Endothelial cell of hepatic sinusoid (primary cell): ENCODE data around the gene SEMA5A.

ENCODE experiments used
- in situ Hi-C: cut with HindIII; loops from 2 replicates; pipeline ENCODE4 v1.10.0; 2017; ENCODE audit warnings: low sequenced_read_pairs

Gene SEMA5A, protein sequence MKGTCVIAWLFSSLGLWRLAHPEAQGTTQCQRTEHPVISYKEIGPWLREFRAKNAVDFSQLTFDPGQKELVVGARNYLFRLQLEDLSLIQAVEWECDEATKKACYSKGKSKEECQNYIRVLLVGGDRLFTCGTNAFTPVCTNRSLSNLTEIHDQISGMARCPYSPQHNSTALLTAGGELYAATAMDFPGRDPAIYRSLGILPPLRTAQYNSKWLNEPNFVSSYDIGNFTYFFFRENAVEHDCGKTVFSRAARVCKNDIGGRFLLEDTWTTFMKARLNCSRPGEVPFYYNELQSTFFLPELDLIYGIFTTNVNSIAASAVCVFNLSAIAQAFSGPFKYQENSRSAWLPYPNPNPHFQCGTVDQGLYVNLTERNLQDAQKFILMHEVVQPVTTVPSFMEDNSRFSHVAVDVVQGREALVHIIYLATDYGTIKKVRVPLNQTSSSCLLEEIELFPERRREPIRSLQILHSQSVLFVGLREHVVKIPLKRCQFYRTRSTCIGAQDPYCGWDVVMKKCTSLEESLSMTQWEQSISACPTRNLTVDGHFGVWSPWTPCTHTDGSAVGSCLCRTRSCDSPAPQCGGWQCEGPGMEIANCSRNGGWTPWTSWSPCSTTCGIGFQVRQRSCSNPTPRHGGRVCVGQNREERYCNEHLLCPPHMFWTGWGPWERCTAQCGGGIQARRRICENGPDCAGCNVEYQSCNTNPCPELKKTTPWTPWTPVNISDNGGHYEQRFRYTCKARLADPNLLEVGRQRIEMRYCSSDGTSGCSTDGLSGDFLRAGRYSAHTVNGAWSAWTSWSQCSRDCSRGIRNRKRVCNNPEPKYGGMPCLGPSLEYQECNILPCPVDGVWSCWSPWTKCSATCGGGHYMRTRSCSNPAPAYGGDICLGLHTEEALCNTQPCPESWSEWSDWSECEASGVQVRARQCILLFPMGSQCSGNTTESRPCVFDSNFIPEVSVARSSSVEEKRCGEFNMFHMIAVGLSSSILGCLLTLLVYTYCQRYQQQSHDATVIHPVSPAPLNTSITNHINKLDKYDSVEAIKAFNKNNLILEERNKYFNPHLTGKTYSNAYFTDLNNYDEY

GRCh38 chr5:9545992-9546851 lies at the start of gene SEMA5A:
SEMA5A (minus strand) TSS chr5:9546075; CDS start chr5:9379946, 166,129 bp downstream.
- in situ Hi-C loops: no loop called here

DNA sequence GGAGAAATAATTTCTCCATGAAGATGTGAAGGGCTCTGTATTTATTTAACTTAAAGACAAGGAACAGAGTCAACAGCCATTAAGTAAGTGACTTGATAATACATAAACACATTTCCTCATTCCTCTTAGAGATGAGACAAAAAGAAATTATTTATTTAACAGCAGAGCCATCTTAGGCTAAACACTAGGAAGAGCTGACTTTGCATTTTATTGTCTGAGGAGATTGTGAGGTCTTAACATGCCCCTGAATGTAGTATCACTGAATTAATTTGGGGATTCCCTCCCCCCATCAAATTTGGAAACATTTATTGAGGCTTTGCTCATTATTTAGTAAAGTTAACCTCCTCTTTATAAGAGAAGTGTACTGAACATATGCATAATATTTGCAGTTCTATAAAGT lies 49.0 kb upstream of the SEMA5A start:
- in situ Hi-C loops: no loop called here

GRCh38 chr5:9589049-9589835 lies 43.4 kb upstream of the SEMA5A start:
- in situ Hi-C loops: no loop called here

DNA sequence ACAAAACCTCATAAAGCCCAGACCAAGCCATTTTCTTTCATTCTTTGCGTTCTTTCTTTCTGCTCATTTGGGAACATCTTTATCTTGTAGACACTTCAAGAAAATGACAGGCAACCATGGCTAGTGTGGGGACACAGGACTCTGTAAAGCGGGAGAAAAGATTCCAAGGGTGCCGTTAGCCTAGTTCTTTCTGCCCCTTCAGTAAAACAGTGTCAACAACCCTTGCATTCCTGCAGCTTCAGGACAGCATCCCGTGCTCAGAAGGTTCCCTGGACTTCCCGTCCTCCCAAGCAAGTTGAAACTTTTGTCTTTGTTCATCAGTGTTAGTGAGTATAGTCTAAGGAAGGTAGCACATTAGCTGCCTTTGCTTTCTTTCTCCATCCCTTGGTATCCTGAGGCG lies 42.4 kb upstream of the SEMA5A start:
- in situ Hi-C loops: no loop called here

DNA sequence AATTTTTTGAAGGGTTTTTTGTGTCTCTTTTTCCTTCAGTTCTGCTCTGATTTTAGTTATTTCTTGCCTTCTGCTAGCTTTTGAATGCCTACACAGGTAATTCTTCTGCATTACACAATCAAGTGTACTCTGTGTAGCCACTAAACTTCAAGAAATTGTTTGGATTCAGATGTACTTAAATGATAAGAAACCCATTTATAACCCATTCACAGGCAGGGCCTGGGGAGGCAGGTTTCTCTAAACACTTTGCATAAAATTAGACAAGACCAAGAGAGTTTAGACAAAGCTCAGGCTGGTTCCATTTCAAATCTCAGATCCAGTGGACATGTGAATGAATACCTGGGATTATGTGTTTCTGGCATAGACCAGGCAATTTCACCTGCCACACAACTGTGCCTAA lies 41.3 kb upstream of the SEMA5A start:
- in situ Hi-C loops: no loop called here

GRCh38 chr5:9582406-9582805 lies 36.5 kb upstream of the SEMA5A start:
- in situ Hi-C loops: loop anchor here (5.0 kb wide), 1 partner anchor 85 kb away; no protein-coding TSS in a partner anchor

DNA sequence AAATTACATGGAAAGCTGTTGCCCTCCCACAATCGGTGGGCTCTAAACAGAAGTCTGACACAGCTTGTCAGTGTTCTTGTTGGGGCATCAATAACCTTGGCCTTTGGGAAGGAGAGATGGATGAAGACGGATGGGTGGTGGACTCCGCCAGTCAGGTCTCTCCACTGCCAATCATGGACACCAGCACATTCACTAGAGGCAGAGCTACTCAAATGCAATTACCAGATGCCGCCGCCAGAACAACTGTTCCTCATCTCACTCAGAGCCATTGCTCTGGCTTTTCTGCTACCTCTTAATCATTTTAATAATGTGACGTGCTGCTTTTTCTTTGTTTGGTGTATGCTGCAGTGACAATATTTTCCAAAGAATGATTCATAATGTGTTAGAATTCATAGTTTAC lies 27.9 kb upstream of the SEMA5A start:
- in situ Hi-C loops: no loop called here

DNA sequence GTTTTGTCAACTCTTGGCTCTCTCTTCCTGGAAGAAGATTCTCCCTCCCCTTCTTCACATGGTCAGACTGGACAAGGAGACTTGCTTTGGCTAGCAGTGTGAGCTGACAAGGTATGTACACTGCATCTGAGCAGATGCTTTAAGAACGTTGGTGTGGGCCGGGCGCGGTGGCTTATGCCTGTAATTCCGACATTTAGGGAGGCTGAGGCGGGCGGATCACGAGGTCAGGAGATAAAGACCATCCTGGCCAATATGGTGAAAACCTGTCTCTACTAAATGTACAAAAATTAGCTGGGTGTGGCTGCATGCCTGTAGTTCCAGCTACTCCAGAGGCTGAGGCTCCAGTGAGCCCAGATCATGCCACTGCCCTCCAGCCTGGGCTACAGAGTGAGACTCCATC lies 26.4 kb upstream of the SEMA5A start:
- in situ Hi-C loops: no loop called here

DNA sequence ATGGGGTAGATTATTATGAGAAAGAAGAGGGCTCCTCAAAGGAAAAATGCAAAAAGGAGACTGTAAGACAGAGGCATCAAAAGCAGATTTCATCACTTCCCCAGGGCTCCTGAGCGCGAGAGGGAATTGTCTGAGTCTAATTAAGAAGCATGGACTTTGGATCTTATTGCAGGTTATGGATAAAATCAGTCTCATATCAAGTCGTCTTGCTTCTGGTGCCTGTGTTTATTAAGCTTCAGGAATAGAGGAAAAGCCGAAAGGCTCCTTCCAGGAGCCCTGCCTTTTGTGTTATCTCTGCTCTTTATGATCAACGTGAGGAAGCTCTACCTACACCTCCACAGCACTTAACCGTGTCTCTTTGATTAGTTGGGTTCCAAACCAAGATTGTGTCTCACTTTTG lies 25.0 kb upstream of the SEMA5A start:
- in situ Hi-C loops: no loop called here

DNA sequence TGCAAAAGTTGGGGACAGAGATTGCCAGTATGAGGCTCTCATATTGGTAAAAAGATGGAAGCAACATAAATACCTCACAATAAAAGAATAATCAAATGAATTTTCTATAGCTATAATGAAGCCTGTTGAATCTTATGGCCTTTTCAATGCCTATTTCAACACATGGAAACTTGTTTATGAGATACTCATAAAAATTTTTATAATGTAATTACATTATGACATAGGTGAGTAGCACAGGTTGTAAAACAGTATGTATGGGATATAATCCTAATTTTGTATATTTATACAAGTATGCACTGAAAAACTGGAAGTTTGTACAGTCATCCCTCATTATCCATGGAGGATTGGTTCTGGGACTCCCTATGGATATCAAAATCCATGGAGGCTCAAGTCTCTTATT lies 21.2 kb upstream of the SEMA5A start:
- in situ Hi-C loops: no loop called here

- in situ Hi-C loops: no loop called here
Measured at GRCh38 chr5:9564752-9565151, 18.9 kb upstream of the SEMA5A start.

GRCh38 chr5:9562141-9562540 lies 16.3 kb upstream of the SEMA5A start:
- in situ Hi-C loops: no loop called here

GRCh38 chr5:9559965-9560364 lies 14.1 kb upstream of the SEMA5A start:
- in situ Hi-C loops: no loop called here

- in situ Hi-C loops: no loop called here
Measured at GRCh38 chr5:9558319-9558965, 12.6 kb upstream of the SEMA5A start.

DNA sequence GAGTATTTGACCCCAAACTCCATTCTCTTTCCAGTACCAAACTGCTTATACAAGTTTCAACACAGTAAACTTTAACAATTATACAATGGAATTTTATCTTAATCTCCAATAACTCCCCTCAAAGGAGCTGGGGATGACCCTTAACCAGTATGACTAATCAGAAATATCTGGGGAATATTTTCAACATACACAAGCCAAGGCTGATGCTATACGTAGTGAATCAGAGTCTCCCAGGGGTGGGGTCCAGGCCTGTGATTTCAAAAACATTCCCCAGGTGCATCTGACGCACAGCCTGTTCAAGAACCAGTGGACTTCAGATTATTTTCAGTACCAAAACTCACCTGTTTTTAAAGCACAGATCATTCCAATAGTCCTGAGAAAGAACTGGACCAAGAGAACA lies 11.8 kb upstream of the SEMA5A start:
- in situ Hi-C loops: no loop called here

DNA sequence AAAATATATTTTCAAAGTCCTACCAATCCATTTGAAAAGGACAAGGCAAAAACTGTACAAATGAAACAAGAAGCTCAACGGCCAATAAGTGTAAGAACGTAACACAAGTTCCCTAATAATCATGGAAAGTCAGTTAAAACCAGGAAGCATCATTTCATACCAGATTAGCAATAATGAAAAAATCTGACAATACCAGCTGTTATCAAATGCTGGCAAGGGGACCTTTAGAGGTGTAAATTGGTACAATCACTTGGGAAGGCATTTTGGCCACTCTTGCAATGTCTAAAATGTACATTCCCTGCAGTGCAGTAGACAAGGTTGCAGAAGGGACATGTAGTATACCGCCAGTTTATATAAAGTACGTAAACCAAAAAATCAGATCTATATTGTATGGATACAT lies 10.1 kb upstream of the SEMA5A start:
- in situ Hi-C loops: no loop called here

DNA sequence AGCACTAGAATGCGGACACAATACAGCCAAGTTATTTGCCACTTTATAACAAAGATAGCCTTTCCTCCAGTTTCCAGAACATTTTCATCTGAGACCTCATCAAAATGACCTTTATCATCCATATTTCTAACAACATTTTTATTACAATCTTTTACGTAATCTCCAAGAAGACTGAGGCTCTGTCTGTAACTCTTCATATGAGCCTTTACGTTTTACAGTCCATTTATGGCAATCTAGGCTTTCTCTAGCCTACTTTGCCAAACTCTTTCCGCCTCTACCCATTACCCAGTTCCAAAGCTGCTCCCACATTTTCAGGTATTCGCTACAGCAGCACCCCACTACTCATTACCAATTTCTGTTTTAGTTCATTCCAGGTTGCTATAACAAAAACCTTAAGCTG lies 8.2 kb upstream of the SEMA5A start:
- in situ Hi-C loops: no loop called here

GRCh38 chr5:9553561-9553960 lies 7.7 kb upstream of the SEMA5A start:
- in situ Hi-C loops: no loop called here
